ENCODE data around the gene BBLN. TPM values are rescaled to one million over a fixed set of nuclear protein-coding genes. Genes with fewer than 3 reads are reported as not detected.

The BBLN gene
- total RNA-seq, 1 experiment from 2014 or later: 74.9 TPM

- H3K4me2 ChIP-seq (ENCODE audit: insufficient read depth, insufficient read length, low read length): no peak overlapping the region
- H2BK20ac ChIP-seq (ENCODE audit: low read depth, low read length, poor library complexity, severe bottlenecking): no peak overlapping the region
- H2BK15ac ChIP-seq (ENCODE audit: low read depth, low read length): no peak overlapping the region
- H2AFZ ChIP-seq (ENCODE audit: low read length): no peak overlapping the region
- H3K56ac ChIP-seq (ENCODE audit: insufficient read length, low read depth, low read length): no peak overlapping the region
- H3K4me1 ChIP-seq (ENCODE audit: insufficient read depth, low read length): peaks cover 6% of the 10 kb centered on the region; the same call in 1 of the 2 replicates
- Mint-ChIP-seq H3K4me3 (peak overlapping the region; percentile 21 to 90; a peak in 4 of 5 replicates), H3K36me3 (ENCODE audit: insufficient read depth in 1 of 3, low read depth in 3 of 3) (peaks cover 4 to 5% (median 5%) of the 10 kb centered on the region in 3 experiments; a peak in 5 of 7 replicates), H3K4me1 (peaks cover 23 to 28% of the 10 kb centered on the region in 2 experiments), H3K27me3 (ENCODE audit: low read depth) (no peaks in the 10 kb centered on the region; the same call in 1 of the 2 replicates), H3K9me3 (no peaks in the 10 kb centered on the region), H3K27ac (no peak overlapping the region)
- no peak overlapping the region for H3K23ac ChIP-seq (ENCODE audit: insufficient read length, low read depth, low read length)
- no peak overlapping the region for H3K18ac ChIP-seq (ENCODE audit: insufficient read length, low read depth, low read length)
- H4K91ac ChIP-seq (ENCODE audit: insufficient read length, low read depth, low read length): no peak overlapping the region
- TF ChIP-seq CTCF (conservative IDR thresholded peaks at IDR 0.05): no peak
- DNase-seq: no peak
- no peak overlapping the region for H2BK5ac ChIP-seq (ENCODE audit: insufficient read length, low read length)
- no peak overlapping the region for H3T11ph ChIP-seq (ENCODE audit: low read length)
- H3K79me1 ChIP-seq (ENCODE audit: insufficient read depth, low read depth, low read length, poor library complexity, severe bottlenecking): no peaks in the 10 kb centered on the region
- H2BK120ac ChIP-seq (ENCODE audit: low read depth, low read length, poor library complexity, severe bottlenecking): no peak overlapping the region
- no peaks in the 10 kb centered on the region for H3K9me3 ChIP-seq (ENCODE audit: control insufficient read depth, low read depth, low read length)
- no peaks in the 10 kb centered on the region for H4K20me1 ChIP-seq (ENCODE audit: control insufficient read depth, insufficient read depth, insufficient read length)
- no peak overlapping the region for H3K4ac ChIP-seq (ENCODE audit: low read depth, low read length)
- no peak overlapping the region for H3K9ac ChIP-seq (ENCODE audit: extremely low read depth, insufficient read length, low read length)
- no peak overlapping the region for H2BK12ac ChIP-seq (ENCODE audit: insufficient read length, low read depth, low read length)
- H4K8ac ChIP-seq (replicated peaks; ENCODE audit: insufficient read length, low read depth, low read length): no peak overlapping the region
- H3K23me2 ChIP-seq (ENCODE audit: insufficient read length, low read depth, low read length, poor library complexity, severe bottlenecking): peaks cover 8% of the 10 kb centered on the region
- no peaks in the 10 kb centered on the region for H3K79me2 ChIP-seq (ENCODE audit: insufficient read depth, low read length)
- no CpG with 5 or more reads among the region's 16 CpGs for WGBS (ENCODE audit: extremely low coverage, insufficient read length, low lambda C conversion rate)
- H4K5ac ChIP-seq (ENCODE audit: insufficient read length, low read depth, low read length): no peak overlapping the region
- no peak overlapping the region for H3K14ac ChIP-seq (ENCODE audit: insufficient read depth, low read length)
- H3K27me3 ChIP-seq (ENCODE audit: insufficient read depth, low read length): no peaks in the 10 kb centered on the region
- H3K27ac ChIP-seq (ENCODE audit: insufficient read length, low read depth, low read length): no peak overlapping the region
- no peak overlapping the region for H2AK5ac ChIP-seq (ENCODE audit: insufficient read length, low read length)
Observed at GRCh38 chr9:128205296-128205944, 45.4 kb downstream of the BBLN start.
